Activated naive CD8-positive, alpha-beta T cell treated with anti-CD3 and anti-CD28 coated beads, Interleukin-2, amount 50 U/mL, for 16 hours (primary cell): ENCODE data around the gene CDCA5.

Experiments
- DNase-seq: peaks from one replicate; pipeline ENCODE4 v3.0.0-alpha.2; 2020; ENCODE audit warnings: low read depth, low spot score

Gene CDCA5

GRCh38 chr11:65083834-65084597, at the start of gene CDCA5, which contains the start of gene ZFPL1:
CDCA5 (minus strand) TSS chr11:65084040; CDS start chr11:65083978, 62 bp downstream.
ZFPL1 (plus strand) TSS chr11:65084222; CDS start chr11:65084699, 477 bp downstream.
- peak; percentile 88 for DNase-seq

- DNase-seq = no peak
These were observed 49.3 kb upstream of the CDCA5 start for GRCh38 chr11:65132988-65133700.

- no peak for DNase-seq
These were observed 48.6 kb upstream of the CDCA5 start for GRCh38 chr11:65132238-65132987.

- no peak for DNase-seq
These were observed 48.0 kb upstream of the CDCA5 start for GRCh38 chr11:65131895-65132237.

- no peak for DNase-seq
These were observed 47.6 kb upstream of the CDCA5 start for GRCh38 chr11:65131417-65131776.

- no peak for DNase-seq
These were observed 47.0 kb upstream of the CDCA5 start for GRCh38 chr11:65130631-65131416.

- DNase-seq = no peak
These were observed 46.0 kb upstream of the CDCA5 start for GRCh38 chr11:65129649-65130441.

- DNase-seq = no peak
These were observed 44.6 kb upstream of the CDCA5 start for GRCh38 chr11:65128182-65129145.

GRCh38 chr11:65127473-65128181, 43.8 kb upstream of the CDCA5 start:
- no peak for DNase-seq

- no peak for DNase-seq
These were observed 42.9 kb upstream of the CDCA5 start for GRCh38 chr11:65126624-65127274.

GRCh38 chr11:65125197-65126056, 41.6 kb upstream of the CDCA5 start:
- DNase-seq = no peak

- DNase-seq = no peak
These were observed 40.8 kb upstream of the CDCA5 start for GRCh38 chr11:65124480-65125196.

- peak; percentile 99 for DNase-seq
These were observed 38.2 kb upstream of the CDCA5 start, which contains the start of the genes FAU and MRPL49 for GRCh38 chr11:65121865-65122696. FAU (minus strand) TSS chr11:65122134; CDS start chr11:65121813, 321 bp downstream. MRPL49 (plus strand) TSS chr11:65122321; CDS start chr11:65122347, 26 bp downstream.

GRCh38 chr11:65121447-65121864, 37.6 kb upstream of the CDCA5 start:
- no peak for DNase-seq

- DNase-seq = no peak
These were observed 37.0 kb upstream of the CDCA5 start for GRCh38 chr11:65120831-65121230.

GRCh38 chr11:65119670-65119995, 35.8 kb upstream of the CDCA5 start:
- DNase-seq = no peak
